Stimulated activated CD8-positive, alpha-beta memory T cell treated with anti-CD3 and anti-CD28 coated beads, Interleukin-4, amount 100 ng/mL, for 24 hours (primary cell): Measurements from ENCODE around the gene KRTAP13-4.

Source experiments
- DNase-seq: peaks from one replicate; pipeline ENCODE4 v3.0.0-alpha.2; 2020; ENCODE audit warnings: low read depth

The KRTAP13-4 gene

GRCh38 chr21:30430170-30430655, at the start of gene KRTAP13-4:
TSS of gene KRTAP13-4 (plus strand) at chr21:30430220. CDS start at chr21:30430276, 56 bp downstream.
- DNase-seq, result no peak

DNA sequence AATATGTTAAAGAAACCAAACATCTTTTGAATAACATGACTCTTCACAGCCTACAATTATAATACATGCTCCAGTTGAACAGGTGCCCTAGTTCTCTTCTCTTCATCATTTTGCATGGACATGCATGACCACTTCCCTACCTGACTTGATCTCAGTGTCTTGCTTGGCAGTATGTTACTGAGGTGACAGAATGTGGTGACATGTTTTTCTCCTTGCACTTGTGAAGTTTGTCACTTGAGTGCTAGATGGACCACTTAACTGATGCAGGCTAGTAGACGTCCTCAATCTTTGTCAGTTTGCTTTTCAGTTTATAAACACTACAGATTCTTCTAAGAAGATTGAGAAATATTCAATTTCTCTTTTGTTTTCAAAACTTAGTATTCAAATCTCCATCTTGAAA, 47.8 kb upstream of the KRTAP13-4 start:
- no peak for DNase-seq

GRCh38 chr21:30391492-30392025, 38.5 kb upstream of the KRTAP13-4 start:
- DNase-seq, result no peak

DNA sequence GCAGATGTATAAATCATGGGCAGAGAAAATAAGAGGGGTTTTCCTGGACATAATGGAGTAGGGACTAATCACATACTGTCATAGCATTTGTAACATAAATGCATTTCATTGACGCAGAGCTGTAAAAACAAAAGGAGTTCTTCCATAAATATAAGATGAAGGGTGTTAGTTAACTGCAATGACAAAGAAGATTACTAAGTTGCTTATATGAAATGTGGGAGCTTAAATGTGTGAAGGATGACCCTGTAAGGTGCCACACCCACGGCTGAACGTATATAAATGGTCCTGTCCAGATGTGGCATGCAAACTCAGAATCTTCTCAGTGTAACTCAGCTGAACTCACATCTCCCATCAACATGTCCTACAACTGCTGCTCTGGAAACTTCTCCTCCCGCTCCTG, 34.3 kb upstream of the KRTAP13-4 start, which contains the start of gene KRTAP13-1:
Gene KRTAP13-1 (plus strand): TSS at position 301 of the 400 bp plus-strand sequence. CDS start 56 bp downstream, at position 357.
- no peak for DNase-seq

GRCh38 chr21:30408782-30409494, 21.1 kb upstream of the KRTAP13-4 start:
- DNase-seq, result no peak

DNA sequence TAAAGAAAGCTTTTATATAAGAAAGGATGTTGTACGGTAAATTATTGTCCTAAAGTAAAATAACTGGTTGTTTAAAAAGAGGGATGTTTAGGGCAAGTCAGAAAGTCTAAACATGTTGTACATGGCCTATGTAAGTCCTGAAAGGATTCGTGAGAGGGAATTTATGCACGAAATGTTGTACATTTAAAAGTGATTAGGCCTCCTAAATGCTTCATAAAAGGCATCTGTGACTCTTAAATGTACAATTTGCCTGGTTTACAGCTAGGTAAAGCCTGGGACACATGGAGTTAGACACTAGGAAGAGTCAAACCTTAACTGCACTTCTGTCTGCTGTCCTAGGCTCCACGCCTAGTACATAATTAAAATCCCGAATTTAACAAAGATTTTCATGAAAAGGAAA, 14.0 kb upstream of the KRTAP13-4 start:
- no peak for DNase-seq

- no peak for DNase-seq
These were observed 4.2 kb upstream of the KRTAP13-4 start, which contains the start of gene KRTAP13-3 for GRCh38 chr21:30425826-30426225. TSS of gene KRTAP13-3 (minus strand) at chr21:30425926. CDS start at chr21:30425912, 14 bp downstream.

- DNase-seq, result no peak
These were observed 3.3 kb upstream of the KRTAP13-4 start for GRCh38 chr21:30426731-30427130.

DNA sequence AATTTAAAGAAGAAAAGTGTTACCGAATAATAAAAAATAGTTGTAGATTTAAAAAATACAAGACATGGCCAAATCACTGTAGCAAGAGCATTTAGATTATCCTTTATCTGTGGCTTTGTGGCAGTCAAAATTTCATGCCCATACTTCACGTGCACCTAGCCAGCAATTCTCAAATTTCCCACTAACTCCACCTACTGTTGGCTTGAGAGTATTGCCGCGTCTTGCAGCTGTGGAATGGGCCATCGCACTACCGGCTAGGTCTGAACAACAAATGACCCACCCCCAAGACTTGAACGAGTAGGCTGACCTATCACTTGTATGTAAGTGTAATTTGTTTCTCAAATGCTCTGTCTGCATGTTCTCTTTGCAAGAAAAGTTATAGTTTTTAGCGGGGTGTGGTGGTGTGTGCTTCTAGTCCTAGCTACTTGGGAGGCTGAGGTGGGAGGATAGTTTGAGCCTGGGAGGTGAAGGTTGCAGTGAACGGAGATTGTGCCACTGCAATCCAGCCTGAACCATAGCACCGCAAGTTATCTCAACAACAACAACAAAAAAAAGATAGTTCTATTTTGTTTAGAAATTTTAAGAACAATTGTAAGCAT, 4.1 kb downstream of the KRTAP13-4 start:
- no peak for DNase-seq

GRCh38 chr21:30437010-30437565, 7.1 kb downstream of the KRTAP13-4 start:
- no peak for DNase-seq

- no peak for DNase-seq
These were observed 10.0 kb downstream of the KRTAP13-4 start, which contains the start of gene KRTAP15-1 for GRCh38 chr21:30439975-30440374. TSS of gene KRTAP15-1 (plus strand) at chr21:30440275. CDS start at chr21:30440328, 53 bp downstream.

DNA sequence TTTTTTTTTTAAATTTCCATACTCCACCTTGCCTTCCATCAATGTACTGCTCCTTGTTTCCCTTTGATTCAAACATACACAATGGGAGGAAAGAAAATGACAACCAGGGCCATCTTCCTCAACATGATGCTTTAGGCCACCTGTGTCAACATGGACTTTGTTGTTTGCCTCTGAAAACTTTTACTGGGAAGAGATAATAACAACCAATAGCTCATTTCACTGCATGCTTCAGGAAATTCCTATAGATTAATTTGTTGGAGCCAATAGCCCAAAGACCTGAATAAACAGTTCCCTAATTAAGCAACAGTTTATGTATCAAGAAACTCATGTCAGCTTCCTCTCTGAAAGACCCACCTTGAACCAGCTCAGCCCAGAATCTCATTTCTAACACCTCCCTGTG, 13.2 kb downstream of the KRTAP13-4 start:
- no peak for DNase-seq

GRCh38 chr21:30444204-30444603, 14.2 kb downstream of the KRTAP13-4 start:
- no peak for DNase-seq

DNA sequence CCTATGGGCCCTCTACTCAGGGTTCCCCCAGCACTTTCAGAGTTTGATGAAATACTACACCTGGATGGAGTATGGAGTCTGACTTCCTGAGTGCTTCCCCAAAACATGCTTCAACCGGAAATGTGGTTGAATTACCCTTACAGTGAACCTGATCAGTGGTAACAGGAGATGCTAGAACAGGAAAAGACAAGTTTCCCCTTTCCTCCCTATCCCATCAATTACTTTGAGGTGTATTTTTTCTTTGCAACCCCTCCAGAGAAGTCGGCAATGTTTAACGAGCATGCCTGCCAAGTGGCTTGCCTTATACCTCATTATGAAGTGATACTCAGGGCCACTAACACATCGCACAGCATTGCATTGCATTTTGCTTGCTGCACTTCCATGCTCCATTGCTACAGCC, 17.0 kb downstream of the KRTAP13-4 start:
- no peak for DNase-seq

DNA sequence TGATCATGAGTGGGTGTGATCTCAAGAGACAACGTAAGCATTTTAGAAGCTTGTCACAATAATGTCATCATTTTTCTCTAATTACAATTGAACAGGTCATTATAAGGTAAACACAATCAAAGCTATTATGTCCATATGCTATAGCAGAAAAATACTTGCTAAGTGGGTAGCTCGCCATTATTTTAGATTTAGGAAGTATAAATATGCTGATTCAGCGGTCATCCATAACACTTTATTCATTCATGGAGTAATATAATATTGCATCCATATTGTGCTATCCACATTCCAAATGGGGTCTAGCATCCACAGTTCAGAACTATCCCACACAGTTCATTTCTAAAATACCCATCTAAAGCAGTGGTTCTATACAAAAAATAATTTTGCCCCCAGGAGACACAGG, 18.5 kb downstream of the KRTAP13-4 start:
- no peak for DNase-seq

- no peak for DNase-seq
These were observed 33.7 kb downstream of the KRTAP13-4 start for GRCh38 chr21:30463713-30464112.

GRCh38 chr21:30468900-30469714, 39.1 kb downstream of the KRTAP13-4 start:
- no peak for DNase-seq

DNA sequence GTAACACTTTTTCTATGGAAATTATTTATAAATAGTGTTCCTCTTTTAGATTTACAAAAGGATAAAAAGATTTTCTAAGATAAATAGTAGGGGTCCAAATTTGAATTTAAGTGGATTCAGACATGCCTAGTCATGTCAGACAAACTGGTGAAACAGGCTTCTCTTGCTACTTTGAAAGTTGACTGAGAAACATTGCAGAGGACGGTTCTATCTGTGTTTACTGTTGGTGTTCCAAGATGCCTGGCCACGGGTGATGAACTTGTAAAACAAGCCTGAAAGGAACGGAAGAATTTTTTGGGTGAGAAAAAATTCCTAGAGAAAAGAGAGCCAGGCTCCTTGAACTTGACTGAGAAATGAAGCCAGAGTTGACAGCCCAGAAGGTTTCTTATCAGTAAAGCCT, 48.0 kb downstream of the KRTAP13-4 start:
- DNase-seq, result no peak

DNA sequence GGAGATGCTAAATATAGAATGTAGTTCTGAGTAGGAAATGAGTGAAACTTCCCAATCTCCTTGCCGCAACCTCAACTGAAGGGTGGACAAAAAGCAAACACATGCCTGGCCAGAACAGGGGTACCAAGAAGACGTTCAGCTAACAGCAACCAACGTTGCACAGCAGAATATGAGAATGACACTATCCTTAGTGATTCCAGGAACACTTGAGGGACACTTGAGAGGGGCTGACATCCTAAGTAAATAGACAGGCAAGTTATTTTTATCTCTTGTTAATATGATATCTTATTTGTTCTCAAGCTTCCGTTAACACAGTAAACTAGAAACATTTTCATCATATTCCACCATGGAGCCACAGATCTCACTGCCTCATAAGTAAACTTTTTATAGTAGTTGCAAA, 49.2 kb downstream of the KRTAP13-4 start:
- DNase-seq, result no peak

DNA sequence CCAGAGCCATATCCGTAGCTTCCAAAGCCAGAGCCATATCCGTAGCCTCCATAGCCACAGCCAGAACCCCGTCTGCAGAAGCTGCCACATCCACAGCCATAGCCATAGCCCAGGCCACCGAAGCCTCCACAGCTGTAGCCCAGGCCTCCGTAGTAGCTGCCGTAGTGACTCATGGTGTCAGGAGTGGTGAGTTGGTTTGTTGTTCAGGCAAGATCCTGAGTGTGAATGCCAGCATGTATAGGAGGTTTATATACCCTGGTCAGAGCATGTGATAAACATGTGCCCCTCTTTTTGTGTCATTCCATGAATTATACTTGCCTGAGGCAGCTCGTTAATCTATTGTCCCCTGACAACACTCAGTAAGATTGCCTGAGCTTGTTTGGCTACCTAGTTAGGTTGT, 50.1 kb downstream of the KRTAP13-4 start, which contains the start of gene KRTAP19-1:
Gene KRTAP19-1 (minus strand): TSS at position 223 of the 400 bp plus-strand sequence. CDS start 50 bp downstream, at position 173.
- no peak for DNase-seq
